ENCODE results near the gene LDAH. TPM values are rescaled to one million over a fixed set of nuclear protein-coding genes. Genes with fewer than 3 reads are reported as not detected.

The LDAH gene
- total and polyA plus RNA-seq, 2 experiments from 2014 or later, result 12.1 to 37.5 TPM

DNA sequence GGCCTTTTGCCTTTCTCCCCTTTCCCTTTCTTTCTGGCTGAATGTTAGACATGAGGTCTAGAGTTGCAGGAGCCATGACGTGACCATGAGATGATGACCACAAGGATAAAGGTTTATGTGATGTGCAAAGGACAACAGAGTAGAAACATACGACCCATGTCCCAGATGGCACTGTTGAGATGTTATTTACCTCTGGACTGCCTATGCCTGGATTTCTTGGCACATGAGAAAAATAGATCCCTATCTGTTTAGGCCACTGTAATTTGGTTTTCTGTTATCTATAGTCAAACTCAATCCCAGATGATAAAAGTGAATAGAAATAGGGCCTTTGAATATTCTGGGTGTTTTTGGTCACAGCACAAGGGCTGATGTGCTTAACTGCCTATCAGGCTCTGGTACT lies 97.1 kb downstream of the LDAH start:
- H3K27ac ChIP-seq (ENCODE audit: low read depth), result no peak overlapping the region
- DNase-seq (ENCODE audit: low spot score), result no peak
- H4K20me1 ChIP-seq (replicated peaks; ENCODE audit: insufficient read depth), result no peaks in the 10 kb centered on the region
- Mint-ChIP-seq H3K4me3 (no peak overlapping the region), H3K27ac (no peak overlapping the region), H3K4me1 (no peaks in the 10 kb centered on the region; the same call in 2 of the 3 replicates), H3K36me3 (ENCODE audit: low read depth) (no peaks in the 10 kb centered on the region), H3K27me3 (ENCODE audit: insufficient read depth, low read depth, poor library complexity) (no peaks in the 10 kb centered on the region), H3K9me3 (no peaks in the 10 kb centered on the region)
- H3K4me3 ChIP-seq, result no peak overlapping the region
- H3F3A ChIP-seq (replicated peaks; ENCODE audit: low read depth), result no peaks in the 10 kb centered on the region
- H3K79me2 ChIP-seq (replicated peaks; ENCODE audit: insufficient read depth), result no peaks in the 10 kb centered on the region
- H3K27me3 ChIP-seq (ENCODE audit: insufficient read depth), result no peaks in the 10 kb centered on the region
- H3K9me2 ChIP-seq (ENCODE audit: insufficient read depth), result no peaks in the 10 kb centered on the region
- no peak for ATAC-seq
- TF ChIP-seq ZNF331 (CRISPR knock-in tag; IDR thresholded peaks at IDR 0.05; ENCODE audit: low read depth), result no peak
- TF ChIP-seq, protein P1, sequence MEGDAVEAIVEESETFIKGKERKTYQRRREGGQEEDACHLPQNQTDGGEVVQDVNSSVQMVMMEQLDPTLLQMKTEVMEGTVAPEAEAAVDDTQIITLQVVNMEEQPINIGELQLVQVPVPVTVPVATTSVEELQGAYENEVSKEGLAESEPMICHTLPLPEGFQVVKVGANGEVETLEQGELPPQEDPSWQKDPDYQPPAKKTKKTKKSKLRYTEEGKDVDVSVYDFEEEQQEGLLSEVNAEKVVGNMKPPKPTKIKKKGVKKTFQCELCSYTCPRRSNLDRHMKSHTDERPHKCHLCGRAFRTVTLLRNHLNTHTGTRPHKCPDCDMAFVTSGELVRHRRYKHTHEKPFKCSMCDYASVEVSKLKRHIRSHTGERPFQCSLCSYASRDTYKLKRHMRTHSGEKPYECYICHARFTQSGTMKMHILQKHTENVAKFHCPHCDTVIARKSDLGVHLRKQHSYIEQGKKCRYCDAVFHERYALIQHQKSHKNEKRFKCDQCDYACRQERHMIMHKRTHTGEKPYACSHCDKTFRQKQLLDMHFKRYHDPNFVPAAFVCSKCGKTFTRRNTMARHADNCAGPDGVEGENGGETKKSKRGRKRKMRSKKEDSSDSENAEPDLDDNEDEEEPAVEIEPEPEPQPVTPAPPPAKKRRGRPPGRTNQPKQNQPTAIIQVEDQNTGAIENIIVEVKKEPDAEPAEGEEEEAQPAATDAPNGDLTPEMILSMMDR (conservative IDR thresholded peaks at IDR 0.05; ENCODE audit: low read depth in 2 of 2), result no peak
- TF ChIP-seq, protein P2, sequence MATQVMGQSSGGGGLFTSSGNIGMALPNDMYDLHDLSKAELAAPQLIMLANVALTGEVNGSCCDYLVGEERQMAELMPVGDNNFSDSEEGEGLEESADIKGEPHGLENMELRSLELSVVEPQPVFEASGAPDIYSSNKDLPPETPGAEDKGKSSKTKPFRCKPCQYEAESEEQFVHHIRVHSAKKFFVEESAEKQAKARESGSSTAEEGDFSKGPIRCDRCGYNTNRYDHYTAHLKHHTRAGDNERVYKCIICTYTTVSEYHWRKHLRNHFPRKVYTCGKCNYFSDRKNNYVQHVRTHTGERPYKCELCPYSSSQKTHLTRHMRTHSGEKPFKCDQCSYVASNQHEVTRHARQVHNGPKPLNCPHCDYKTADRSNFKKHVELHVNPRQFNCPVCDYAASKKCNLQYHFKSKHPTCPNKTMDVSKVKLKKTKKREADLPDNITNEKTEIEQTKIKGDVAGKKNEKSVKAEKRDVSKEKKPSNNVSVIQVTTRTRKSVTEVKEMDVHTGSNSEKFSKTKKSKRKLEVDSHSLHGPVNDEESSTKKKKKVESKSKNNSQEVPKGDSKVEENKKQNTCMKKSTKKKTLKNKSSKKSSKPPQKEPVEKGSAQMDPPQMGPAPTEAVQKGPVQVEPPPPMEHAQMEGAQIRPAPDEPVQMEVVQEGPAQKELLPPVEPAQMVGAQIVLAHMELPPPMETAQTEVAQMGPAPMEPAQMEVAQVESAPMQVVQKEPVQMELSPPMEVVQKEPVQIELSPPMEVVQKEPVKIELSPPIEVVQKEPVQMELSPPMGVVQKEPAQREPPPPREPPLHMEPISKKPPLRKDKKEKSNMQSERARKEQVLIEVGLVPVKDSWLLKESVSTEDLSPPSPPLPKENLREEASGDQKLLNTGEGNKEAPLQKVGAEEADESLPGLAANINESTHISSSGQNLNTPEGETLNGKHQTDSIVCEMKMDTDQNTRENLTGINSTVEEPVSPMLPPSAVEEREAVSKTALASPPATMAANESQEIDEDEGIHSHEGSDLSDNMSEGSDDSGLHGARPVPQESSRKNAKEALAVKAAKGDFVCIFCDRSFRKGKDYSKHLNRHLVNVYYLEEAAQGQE (IDR thresholded peaks at IDR 0.05; ENCODE audit: unreplicated experiment), result no peak
- TF ChIP-seq JUNB (IDR thresholded peaks at IDR 0.05; ENCODE audit: unreplicated experiment), result no peak
- no peaks in the 10 kb centered on the region for H3K36me3 ChIP-seq (ENCODE audit: insufficient read depth)
- no peak overlapping the region for H3K4me2 ChIP-seq
- H2AFZ ChIP-seq, result no peak overlapping the region
- no peaks in the 10 kb centered on the region for H3K4me1 ChIP-seq (ENCODE audit: insufficient read depth)

DNA sequence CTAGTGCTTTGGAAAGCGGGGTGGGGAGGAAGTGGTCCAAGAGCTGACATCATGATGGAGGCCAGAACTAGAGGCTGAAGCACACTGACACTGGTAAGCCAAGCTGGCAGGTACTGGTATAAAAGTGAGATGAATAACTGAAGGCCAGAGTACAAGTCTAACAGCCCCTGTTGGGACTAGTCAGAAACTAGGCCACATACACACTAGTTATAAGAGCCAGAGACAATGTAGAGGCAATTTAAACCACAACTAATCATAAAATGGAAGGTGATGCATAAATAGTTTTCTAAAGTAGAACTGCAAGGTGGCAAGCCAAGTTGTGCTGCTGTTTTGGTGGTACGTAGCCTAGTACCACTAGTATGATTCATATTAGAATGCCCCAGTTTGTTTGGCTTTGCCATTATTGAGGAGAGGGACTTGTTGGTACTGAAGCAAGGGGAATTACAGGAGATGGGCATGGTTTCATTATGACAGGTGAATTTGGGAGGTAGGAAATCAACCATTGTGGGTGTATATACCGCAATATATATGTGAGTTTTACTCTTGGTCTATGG lies 98.3 kb downstream of the LDAH start:
- ATAC-seq (no peak), DNase-seq (ENCODE audit: low spot score) (no peak)
- no peaks in the 10 kb centered on the region; the same call in 2 of the 3 replicates for H3K4me1 Mint-ChIP-seq
- Histone ChIP-seq H3F3A (replicated peaks; ENCODE audit: low read depth) (no peaks in the 10 kb centered on the region), H4K20me1 (replicated peaks; ENCODE audit: insufficient read depth) (no peaks in the 10 kb centered on the region), H2AFZ (no peak overlapping the region), H3K4me1 (ENCODE audit: insufficient read depth) (no peaks in the 10 kb centered on the region), H3K27me3 (ENCODE audit: insufficient read depth) (no peaks in the 10 kb centered on the region), H3K79me2 (replicated peaks; ENCODE audit: insufficient read depth) (peaks cover 6% of the 10 kb centered on the region; the same call in 1 of the 2 replicates), H3K9me2 (ENCODE audit: insufficient read depth) (no peaks in the 10 kb centered on the region), H3K36me3 (ENCODE audit: insufficient read depth) (no peaks in the 10 kb centered on the region), H3K4me3 (no peak overlapping the region), H3K4me2 (no peak overlapping the region), H3K27ac (ENCODE audit: low read depth) (no peak overlapping the region)
- H3K36me3 Mint-ChIP-seq (ENCODE audit: low read depth), result no peaks in the 10 kb centered on the region
- H3K27ac Mint-ChIP-seq, result no peak overlapping the region
- H3K27me3 Mint-ChIP-seq (ENCODE audit: insufficient read depth, low read depth, poor library complexity), result no peaks in the 10 kb centered on the region
- H3K9me3 Mint-ChIP-seq, result no peaks in the 10 kb centered on the region
- no peak overlapping the region for H3K4me3 Mint-ChIP-seq
- TF ChIP-seq CREB1 (CRISPR knock-in tag; IDR thresholded peaks at IDR 0.05; ENCODE audit: low read depth), result no peak
- TF ChIP-seq JUNB (IDR thresholded peaks at IDR 0.05; ENCODE audit: unreplicated experiment), result no peak
- TF ChIP-seq STAT1 (IDR thresholded peaks at IDR 0.05; ENCODE audit: unreplicated experiment), result no peak
- TF ChIP-seq NANOG (IDR thresholded peaks at IDR 0.05; ENCODE audit: borderline replicate concordance), result no peak
- TF ChIP-seq, protein P1 (conservative IDR thresholded peaks at IDR 0.05; ENCODE audit: low read depth in 2 of 2), result no peak
- no peak for TF ChIP-seq EZH2phosphoT487 (IDR thresholded peaks at IDR 0.05; ENCODE audit: unreplicated experiment)
- no peak for TF ChIP-seq ZNF114 (CRISPR knock-in tag; IDR thresholded peaks at IDR 0.05)
- TF ChIP-seq POLR2AphosphoS5 (IDR thresholded peaks at IDR 0.05; ENCODE audit: low read depth), result no peak
- no peak for TF ChIP-seq ZNF331 (CRISPR knock-in tag; IDR thresholded peaks at IDR 0.05; ENCODE audit: low read depth)
- no peak for TF ChIP-seq EZH2 (IDR thresholded peaks at IDR 0.05; ENCODE audit: low read depth, unreplicated experiment)
- TF ChIP-seq, protein P3, sequence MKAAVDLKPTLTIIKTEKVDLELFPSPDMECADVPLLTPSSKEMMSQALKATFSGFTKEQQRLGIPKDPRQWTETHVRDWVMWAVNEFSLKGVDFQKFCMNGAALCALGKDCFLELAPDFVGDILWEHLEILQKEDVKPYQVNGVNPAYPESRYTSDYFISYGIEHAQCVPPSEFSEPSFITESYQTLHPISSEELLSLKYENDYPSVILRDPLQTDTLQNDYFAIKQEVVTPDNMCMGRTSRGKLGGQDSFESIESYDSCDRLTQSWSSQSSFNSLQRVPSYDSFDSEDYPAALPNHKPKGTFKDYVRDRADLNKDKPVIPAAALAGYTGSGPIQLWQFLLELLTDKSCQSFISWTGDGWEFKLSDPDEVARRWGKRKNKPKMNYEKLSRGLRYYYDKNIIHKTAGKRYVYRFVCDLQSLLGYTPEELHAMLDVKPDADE (IDR thresholded peaks at IDR 0.05), result no peak

Measured in GM23338 (cell line).